Amygdala (tissue), 56 donors: ENCODE data around the gene MXRA7.
A peak's percentile ranks its signal among the peaks of the same experiment; 100 is the strongest.
"Not testable (repeated sequence)": the region's sequence is repeated elsewhere in the genome, so short reads cannot be mapped to it uniquely, and the experiment has no call there.

Source experiments
- DNase-seq, 56 donors: peaks; one replicate each; lab custom pipeline; 2025; lab: John Stamatoyannopoulos, UW

The MXRA7 gene, protein sequence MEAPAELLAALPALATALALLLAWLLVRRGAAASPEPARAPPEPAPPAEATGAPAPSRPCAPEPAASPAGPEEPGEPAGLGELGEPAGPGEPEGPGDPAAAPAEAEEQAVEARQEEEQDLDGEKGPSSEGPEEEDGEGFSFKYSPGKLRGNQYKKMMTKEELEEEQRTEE

DNA sequence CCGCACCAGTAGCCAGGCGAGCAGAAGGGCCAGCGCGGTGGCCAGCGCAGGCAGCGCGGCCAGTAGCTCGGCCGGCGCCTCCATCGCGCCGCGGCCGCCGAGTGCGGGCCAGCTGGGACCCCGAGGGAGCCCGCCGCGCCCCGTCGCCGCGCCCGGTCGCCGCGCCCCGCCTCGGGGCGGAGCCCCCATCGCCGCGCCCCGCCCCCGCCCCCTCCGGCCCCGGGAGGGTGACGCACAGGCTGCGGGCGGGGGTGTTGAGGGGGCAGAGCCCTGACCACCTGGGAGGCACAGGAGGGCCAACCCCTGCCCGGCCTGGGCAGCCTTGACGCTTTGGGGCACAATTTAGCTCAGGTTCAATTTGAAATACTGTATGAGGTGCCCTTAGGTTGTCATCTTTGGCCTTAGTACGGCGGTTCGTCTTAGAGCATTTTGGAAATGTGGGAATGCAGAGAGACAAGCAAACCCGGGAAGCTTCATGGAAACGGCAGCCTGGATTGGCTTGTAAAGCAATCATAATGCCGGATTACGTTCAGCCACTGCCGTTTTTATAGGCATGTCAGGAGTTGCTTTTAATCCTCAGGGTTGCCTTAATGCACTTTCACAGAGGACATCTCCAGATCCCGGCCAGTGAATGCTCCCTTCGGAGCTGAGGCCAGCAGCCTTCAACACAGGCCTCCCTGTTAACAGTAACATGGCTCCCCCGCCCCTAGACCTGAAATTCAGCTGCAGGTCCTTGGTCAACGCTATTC, at the start of gene MXRA7:
MXRA7 (minus strand) TSS at position 103 of the 749 bp plus-strand sequence; CDS start at position 84, 19 bp downstream.
- peak in 39 of 56 donors; percentile 23 to 77 (median 52) for DNase-seq

DNA sequence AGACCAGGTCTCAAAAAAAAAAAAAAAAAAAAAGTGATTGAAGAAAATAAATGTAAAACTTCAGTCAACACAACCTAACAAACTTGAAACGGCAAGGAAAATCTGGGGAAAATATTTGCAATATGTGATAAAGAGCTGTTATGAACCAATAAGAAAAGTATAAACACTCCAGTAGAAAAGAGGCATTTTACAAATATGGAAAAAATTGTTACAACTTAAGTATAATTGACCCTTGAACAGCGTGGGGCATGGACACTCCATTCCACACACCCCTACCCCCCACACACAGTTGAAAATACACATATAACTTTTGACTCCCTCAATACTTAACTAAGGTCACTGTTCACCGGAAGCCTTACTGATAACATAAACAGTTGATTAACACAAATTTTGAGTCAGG, 47.8 kb upstream of the MXRA7 start:
- DNase-seq = no peak

DNA sequence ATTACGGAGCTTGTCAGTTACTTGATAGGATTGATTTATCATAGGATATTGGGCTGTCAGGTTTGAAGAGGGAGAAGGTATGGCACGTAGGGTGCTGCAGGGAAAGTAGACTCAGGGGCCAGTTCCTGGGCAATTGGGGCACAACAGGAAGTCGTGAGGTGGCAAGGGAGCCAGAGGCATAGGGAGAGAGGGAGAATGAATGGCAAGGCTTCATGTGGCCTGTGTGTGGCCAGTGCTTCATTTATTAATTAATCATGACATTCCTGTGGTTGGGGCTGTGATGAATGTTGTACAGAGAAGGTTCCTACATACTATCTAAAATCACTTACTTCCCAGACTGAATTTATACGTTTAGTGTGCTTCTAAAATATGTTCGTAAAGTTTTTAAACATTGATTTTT, 46.5 kb upstream of the MXRA7 start:
- no peak for DNase-seq

DNA sequence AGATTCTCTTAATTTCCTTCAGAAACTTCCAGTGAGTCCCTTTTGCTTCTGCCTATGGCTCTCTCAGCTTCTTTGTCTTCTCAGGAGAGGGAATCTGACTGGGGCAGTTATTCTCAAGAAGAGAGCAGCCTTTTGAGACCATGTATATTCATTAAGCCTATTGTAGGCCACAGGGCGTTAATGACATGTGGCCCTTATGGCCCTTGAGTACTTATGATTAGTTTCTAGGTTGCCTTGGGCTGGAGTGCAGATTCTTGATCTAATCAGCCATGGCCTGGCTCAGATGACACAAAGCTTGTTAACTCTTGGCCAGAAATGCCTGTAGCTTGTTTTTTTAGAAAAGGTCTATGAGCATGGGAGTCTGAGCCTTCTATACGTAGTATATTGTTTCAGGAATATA, 44.5 kb upstream of the MXRA7 start:
- DNase-seq = no peak

DNA sequence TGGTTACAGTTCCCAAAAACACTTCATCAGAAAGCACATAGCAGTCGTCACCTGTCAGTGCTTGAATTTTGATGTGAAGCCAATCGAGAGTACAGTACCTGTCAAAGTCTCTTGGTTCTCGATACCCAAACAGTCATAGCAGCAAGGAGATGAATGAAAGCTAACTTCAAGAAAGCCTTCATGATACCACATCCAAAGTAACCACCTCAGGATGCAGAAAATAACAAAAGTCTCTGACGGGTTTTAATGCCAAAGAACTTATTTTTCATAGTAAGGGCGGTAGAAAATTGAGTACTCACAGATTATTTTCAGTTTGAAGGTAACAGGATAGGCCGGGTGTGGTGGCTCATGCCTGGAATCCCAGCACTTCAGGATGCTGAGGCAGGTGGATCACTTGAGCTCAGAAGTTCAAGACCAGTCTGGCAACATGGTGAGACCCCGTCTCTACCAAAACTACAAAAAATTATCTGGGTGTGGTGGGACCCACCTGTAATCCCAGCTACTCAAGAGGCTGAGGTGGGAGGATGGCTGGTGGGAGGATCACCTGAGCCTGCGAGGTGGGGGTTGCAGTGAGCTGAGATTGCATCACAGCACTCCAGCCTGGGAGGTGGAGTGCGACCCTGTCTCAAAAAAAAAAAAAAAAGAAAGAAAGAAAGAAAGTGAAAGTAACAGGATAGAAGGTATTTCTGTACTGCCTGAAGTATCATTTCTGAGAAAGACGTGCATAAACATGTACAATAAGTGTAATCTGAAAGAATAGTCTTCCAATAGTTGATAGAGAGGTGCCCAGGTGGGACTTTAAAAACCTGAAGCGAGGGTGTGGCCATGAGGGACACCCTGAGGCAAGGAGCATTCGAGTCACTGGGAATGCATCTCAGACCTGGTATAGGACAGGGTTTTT, 42.5 kb upstream of the MXRA7 start:
- no peak for DNase-seq

DNA sequence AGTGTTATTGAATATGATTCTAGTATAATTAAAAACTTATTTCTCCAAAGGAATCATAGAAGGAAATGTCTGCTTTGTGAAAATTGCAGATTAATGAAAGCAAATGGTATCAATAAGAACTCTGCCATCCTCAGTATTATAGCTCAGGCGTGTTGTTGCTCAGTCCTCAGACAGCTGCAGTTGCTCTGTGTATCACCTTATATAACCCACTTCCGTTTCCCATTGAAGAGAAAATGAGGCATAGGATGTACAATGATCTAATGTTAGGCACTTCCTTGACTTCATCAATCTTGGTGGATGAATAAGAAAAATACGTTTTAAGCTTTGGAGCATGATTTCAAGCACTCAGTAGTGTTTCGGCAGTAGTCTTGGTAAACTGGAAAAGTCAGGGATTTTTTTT, 41.2 kb upstream of the MXRA7 start:
- no peak for DNase-seq

DNA sequence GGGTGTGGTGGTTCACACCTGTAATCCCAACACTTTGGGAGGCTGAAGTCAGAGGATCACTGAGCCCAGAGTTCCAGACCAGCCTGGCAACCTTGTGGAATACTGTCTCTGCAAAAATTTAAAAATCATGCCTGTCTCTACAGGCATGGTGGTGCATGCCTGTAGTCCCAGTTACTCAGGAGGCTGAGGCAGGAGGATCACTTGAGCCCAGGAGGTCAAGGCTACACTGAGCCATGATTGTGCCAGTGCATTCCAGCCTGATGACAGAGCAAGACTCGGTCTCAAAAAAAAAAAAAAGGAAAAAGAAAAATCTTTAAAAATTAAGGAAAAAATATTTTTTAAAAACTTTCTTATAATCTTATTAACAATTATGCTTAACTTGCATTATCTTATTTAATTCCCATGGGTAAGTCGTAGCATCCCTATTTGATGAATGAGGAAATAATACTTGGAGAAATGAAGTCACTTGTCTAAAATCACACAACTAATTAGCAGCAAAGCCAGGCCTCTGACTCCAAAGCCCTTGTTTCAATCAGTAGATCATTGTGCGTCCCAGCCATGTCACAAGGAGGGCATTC, 40.7 kb upstream of the MXRA7 start:
- no peak for DNase-seq

DNA sequence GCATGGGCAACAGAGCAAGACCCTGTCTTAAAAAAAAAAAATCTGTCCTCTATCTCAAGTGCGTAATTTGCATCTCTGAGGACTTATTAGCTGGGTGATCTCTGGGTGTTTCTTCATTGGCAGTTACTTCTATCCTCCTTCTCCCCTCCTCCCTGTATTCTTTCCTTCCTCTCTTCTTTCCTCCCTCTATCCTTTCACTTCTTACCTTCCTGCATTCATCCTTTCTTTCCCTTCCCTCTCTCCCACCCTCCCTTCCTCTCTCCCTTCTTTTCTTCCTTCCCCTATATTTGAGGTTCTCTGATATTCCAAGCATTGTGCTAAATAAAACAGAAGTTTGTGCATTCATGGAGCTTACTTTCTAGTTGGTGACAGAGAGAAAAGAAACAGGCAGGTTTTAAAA, 37.9 kb upstream of the MXRA7 start:
- no peak for DNase-seq

DNA sequence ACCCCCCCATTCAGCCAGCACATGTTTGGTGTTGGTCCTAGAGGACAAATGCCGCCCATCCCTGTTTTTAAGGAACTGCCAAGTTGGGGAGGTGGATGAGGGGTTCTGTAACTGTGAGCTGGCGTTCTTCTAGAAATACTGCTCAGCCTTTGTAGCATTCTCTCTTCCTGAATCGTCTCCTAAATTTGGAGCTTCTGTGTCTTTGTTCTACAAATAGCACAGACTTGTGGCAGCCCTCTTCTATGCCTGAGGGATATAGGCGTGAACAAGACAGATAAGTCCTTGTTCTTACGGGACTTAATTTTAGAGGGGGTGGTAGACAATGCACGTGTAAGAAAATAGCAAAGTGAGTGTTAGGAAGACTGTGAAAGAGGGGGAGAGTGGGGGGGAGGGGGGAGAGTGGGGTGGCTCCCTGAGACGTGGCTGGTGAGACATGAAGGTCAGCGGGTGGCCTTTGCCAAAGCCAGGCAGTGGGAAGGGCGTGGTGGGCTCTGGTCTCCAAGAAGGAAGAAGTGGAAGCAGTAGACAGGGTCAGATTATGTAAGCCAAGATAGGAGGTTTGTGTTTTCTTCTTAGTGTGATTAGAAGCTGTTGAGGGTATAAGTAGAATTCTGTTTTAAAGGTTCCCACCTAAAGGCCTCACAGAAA, 37.1 kb upstream of the MXRA7 start:
- DNase-seq = peak in 2 of 56 donors; percentile 20

DNA sequence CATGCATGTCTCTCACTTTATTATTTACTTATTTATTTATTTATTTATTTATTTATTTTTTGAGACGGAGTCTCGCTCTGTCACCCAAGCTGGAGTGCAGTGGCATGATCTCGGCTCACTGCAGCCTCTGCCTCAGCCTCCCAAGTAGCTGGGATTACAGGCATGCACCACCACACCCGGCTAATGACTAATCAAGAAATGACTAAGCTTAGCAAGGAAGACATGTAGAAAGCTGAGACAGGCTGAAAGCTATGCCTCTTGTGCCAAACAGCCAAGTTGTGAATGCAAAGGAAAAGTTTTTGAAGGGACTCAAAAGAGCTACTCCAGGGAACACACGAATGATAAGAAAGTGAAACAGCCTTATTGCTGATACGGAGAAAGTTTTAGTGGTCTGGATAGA, 35.0 kb upstream of the MXRA7 start:
- not testable (repeated sequence) for DNase-seq

DNA sequence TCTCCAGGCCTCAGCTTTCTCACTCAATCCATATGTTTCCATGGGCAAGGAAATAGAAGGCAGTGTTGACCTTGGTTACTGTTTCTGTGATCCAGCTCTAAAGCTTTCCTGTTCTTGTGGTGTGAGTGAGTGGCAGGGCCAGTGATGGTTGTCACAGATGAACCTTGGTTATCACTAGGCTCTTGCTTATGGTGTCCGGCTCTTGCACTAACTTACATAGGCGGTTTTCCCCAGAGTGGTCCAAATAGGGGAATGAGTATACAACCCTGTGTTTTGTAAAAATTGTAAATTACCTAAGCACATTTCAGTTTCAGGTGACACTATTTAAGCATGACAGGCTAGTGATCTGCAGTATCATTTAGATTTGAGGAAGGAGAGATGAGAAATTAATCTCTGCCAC, 34.0 kb upstream of the MXRA7 start:
- DNase-seq = no peak

DNA sequence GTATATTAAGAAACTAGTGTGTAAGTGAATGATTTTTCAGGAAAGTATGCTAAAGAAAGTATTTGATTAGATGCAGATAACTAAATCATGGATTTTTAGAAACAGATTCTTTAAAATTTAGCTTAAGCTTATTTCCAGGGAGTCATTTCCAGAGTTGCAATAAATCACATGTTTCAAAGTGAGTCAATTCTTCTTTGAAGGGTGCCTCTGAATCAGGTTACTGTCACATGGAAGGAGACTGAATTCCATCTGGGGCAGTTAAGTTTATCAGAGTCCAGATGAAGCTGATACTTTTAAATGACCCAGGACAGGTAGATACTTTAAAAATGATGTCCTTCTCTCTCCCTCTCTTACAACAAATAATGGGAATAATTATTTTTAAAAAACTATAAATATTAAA, 32.2 kb upstream of the MXRA7 start:
- no peak for DNase-seq

DNA sequence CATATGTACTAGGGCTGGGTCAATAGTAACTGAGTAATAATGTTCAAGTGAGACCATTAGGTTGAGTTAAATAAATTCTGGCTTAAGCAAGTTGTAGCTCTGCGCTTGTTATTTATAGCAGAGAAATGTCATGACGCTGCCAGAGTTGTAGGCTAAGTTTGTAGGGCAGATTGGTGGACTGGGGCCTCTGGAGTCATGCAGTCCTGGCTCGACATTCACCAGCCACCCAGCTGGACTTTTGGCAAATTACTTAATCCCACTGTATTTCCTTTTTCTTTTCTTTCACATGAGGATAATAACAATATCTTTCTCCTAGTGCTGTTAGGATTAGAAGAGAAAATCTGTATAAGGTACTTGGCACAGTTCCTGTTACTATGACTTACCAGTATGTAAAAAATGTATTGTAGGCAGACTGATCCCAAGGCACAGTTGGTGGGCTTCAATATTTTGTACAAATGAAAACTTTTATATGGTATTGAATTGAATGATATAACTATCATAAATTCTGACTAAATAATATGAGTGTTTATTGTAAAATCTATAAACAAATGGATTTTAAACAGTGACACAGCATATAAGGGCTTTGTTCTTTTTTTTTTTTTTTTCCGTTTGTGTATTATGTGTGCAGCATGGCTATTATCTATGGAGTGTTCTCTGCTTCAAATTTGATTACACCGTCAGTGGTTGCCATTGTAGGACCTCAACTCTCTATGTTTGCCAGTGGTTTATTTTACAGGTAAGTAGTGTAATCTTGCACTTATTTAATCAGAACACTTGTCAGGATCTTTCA, 29.8 kb upstream of the MXRA7 start:
- DNase-seq = no peak

DNA sequence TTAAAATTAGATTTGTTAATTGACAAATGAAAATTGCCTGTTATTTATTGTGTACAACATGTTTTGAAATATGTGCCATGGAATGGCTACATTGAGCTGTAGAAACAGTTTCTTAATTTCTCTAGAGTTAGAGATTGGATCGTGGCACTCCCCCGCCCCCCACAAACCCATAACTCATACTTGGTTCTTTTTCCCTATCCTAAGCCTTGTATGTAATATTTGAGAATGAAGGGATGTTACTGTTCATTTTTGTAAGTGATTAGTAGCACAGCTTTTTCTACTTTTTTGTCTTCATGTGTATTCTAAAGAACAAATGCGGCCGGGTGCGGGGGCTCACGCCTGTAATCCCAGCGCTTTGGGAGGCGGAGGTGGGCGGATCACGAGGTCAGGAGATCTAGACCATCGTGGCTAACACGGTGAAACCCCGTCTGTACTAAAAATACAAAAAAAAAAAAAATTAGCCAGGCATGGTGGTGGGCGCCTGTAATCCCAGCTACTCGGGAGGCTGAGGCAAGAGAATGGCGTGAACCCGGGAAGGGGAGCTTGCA, 28.9 kb upstream of the MXRA7 start:
- DNase-seq = not testable (repeated sequence)

DNA sequence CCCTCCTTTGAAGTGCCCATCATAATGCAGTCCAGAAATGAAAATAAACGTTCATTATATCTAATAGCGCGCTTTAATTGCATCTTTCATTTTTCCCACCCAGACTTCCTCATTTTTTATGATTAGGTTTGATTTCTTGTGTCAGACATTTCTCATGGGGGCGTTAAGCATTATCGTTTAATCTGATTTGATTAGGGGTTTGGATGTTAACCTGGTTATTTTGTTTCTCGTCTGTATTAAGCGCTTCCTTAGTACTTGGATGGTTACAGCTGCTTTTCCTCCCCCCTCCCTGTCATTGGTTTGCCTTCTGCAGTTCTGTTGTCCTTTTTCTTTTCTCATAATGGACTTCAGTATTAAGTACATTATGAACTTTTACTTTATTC, 27.7 kb upstream of the MXRA7 start:
- DNase-seq = no peak

DNA sequence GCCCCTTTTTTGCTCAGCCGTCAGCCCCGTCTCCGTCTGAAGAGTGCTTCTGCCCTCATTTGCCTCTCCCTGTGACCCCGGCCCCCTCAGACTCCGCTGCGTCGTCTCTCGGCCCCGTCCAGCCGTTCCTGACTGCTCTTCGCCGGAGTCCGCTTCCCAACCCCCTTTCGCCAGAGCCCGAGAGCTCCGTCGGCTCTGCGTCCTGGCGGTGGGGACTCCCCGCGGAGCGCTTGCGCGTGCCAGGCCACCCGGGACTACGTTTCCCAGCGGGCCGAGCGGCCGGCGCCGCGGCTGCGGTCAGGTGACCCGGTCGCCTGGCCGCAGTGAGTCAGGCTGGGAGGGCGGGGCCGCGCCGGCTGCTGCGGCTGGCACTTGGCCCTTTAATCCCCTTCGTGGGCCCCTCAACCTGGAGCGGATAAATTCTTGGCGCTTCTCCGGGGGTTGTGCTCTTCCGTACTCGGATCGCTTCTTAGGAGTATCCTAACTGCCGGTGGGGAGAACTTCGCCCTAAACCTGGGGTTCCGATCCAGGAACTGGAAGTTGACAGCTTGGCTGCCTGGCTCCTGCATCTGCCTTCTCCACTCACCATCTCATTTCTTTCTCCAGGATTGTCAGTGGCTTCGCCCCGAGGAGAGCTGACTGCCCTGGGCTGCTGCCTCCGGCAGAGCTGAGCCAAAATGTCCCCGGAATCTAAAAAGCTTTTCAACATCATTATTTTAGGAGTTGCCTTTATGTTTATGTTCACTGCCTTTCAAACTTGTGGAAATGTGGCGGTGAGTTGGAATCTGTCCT, 27.1 kb upstream of the MXRA7 start, which contains the start of gene MFSD11:
MFSD11 (plus strand) TSS at position 444 of the 792 bp plus-strand sequence; CDS start at position 678, 234 bp downstream.
- DNase-seq = peak in 55 of 56 donors; percentile 68 to 99 (median 91)

DNA sequence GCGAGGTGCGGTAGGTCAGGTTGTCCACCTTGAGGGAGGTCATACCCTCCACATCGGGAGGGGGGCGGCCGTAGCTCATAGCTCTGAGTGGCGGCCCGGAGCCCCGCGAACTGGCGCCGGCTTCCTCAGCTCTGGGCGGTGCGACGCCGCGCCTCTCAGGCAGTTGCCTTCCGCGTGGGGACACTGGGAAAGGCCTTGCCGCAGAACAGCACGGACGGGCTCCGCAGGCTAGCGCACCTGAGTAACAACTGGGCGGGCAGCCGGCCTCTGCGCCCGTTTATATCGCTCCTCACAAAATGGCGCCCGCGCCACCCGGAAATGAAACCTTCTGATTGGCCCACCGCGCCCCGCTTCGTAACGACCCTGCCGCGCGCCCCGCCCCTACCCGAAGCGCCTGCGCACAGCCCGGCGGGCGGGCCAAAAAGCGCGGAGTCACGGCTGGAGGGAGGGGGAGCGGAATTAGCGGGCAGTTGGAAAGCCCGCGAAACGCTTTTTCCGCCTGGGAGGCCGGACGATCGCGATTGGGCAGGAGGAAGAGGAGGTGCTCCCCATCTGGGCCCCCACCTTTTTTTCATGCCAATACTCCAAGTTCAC, 26.4 kb upstream of the MXRA7 start, which contains the start of gene SRSF2:
SRSF2 (minus strand) TSS at position 250 of the 594 bp plus-strand sequence; CDS start at position 79, 171 bp downstream.
- DNase-seq = peak; percentile 68 to 100 (median 97)
